HEK293 (cell line): ENCODE measurements around the gene SLC35F5.
A peak's percentile ranks its signal among the peaks of the same experiment; 100 is the strongest.

Source experiments
- EGR2 ChIP-seq: fragments of 450-650 bp; formaldehyde crosslinking; IDR thresholded peaks from 2 replicates; pipeline ENCODE4 v1.5.1; 2016; ENCODE audit warnings: low read depth, missing biosample characterization, missing genetic modification characterization
- GLIS1 ChIP-seq: fragments of 450-650 bp; formaldehyde crosslinking; IDR thresholded peaks from 2 replicates; pipeline ENCODE4 v1.5.1; 2016; ENCODE audit warnings: missing biosample characterization, missing genetic modification characterization
- HOXD13 ChIP-seq: sonication (generic); formaldehyde crosslinking; IDR thresholded peaks from 2 replicates; pipeline ENCODE4 v1.8.0; 2022; ENCODE audit warnings: missing genetic modification reagents, borderline replicate concordance
- MYNN ChIP-seq: fragments of 450-650 bp; formaldehyde crosslinking; IDR thresholded peaks from 2 replicates; pipeline ENCODE4 v1.5.1; 2016; ENCODE audit warnings: missing biosample characterization, missing genetic modification characterization, borderline replicate concordance
- OVOL3 ChIP-seq: fragments of 450-650 bp; formaldehyde crosslinking; IDR thresholded peaks from 2 replicates; pipeline ENCODE4 v1.5.1; 2016; ENCODE audit warnings: missing biosample characterization, missing genetic modification characterization
- PRDM1 ChIP-seq: fragments of 450-650 bp; formaldehyde crosslinking; IDR thresholded peaks from 2 replicates; pipeline ENCODE4; 2016; ENCODE audit warnings: missing biosample characterization, missing genetic modification characterization
- PRDM2 ChIP-seq: fragments of 450-650 bp; formaldehyde crosslinking; IDR thresholded peaks from 2 replicates; pipeline ENCODE4 v1.5.1; 2016; ENCODE audit warnings: missing biosample characterization, missing genetic modification characterization, borderline replicate concordance
- TRIM28 ChIP-seq: IDR thresholded peaks from 2 replicates; pipeline ENCODE4 v1.6.1; 2011; ENCODE audit warnings: low read length, control low read depth, borderline replicate concordance
- ZBTB1 ChIP-seq: fragments of 450-650 bp; formaldehyde crosslinking; IDR thresholded peaks from 2 replicates; pipeline ENCODE4 v1.5.1; 2016; ENCODE audit warnings: missing biosample characterization, missing genetic modification characterization
- ZFP69B ChIP-seq: fragments of 450-650 bp; formaldehyde crosslinking; IDR thresholded peaks from 2 replicates; pipeline ENCODE4 v1.5.1; 2016; ENCODE audit warnings: missing biosample characterization, missing genetic modification characterization
- ZNF133 ChIP-seq: fragments of 450-650 bp; formaldehyde crosslinking; IDR thresholded peaks from 2 replicates; pipeline ENCODE4 v1.5.1; 2016; ENCODE audit warnings: missing biosample characterization, missing genetic modification characterization
- ZNF140 ChIP-seq: fragments of 450-650 bp; formaldehyde crosslinking; IDR thresholded peaks from 2 replicates; pipeline ENCODE4 v1.5.1; 2016; ENCODE audit warnings: missing biosample characterization, missing genetic modification characterization
- ZNF146 ChIP-seq: fragments of 450-650 bp; formaldehyde crosslinking; IDR thresholded peaks from 2 replicates; pipeline ENCODE4 v1.5.1; 2016; ENCODE audit warnings: missing biosample characterization, missing genetic modification characterization
- ZNF16 ChIP-seq: fragments of 450-650 bp; formaldehyde crosslinking; IDR thresholded peaks from 2 replicates; pipeline ENCODE4 v1.5.1; 2016; ENCODE audit warnings: low read depth, missing biosample characterization, missing genetic modification characterization
- ZNF2 ChIP-seq: fragments of 450-650 bp; formaldehyde crosslinking; IDR thresholded peaks from 2 replicates; pipeline ENCODE4 v1.5.1; 2016; ENCODE audit warnings: missing biosample characterization, missing genetic modification characterization
- ZNF292 ChIP-seq: fragments of 450-650 bp; formaldehyde crosslinking; IDR thresholded peaks from 2 replicates; pipeline ENCODE4 v1.5.1; 2016; ENCODE audit warnings: low read depth, missing biosample characterization, missing genetic modification characterization, borderline replicate concordance
- ZNF394 ChIP-seq: fragments of 450-650 bp; formaldehyde crosslinking; IDR thresholded peaks from 2 replicates; pipeline ENCODE4 v1.5.1; 2016; ENCODE audit warnings: missing biosample characterization, missing genetic modification characterization, mild to moderate bottlenecking, moderate library complexity, borderline replicate concordance
- ZNF433 ChIP-seq: fragments of 450-650 bp; formaldehyde crosslinking; IDR thresholded peaks from 2 replicates; pipeline ENCODE4 v1.5.1; 2016; ENCODE audit warnings: missing biosample characterization, missing genetic modification characterization, low read depth
- ZNF521 ChIP-seq: fragments of 450-650 bp; formaldehyde crosslinking; IDR thresholded peaks from 2 replicates; pipeline ENCODE4 v1.5.1; 2017; ENCODE audit warnings: missing biosample characterization, mild to moderate bottlenecking, missing genetic modification characterization
- ZNF544 ChIP-seq: fragments of 450-650 bp; formaldehyde crosslinking; IDR thresholded peaks from 2 replicates; pipeline ENCODE4 v1.5.0; 2017; ENCODE audit warnings: missing biosample characterization, missing genetic modification characterization
- ZNF658 ChIP-seq: fragments of 450-650 bp; formaldehyde crosslinking; IDR thresholded peaks from 2 replicates; pipeline ENCODE4; 2016; ENCODE audit warnings: missing biosample characterization, missing genetic modification characterization
- ZNF701 ChIP-seq: fragments of 450-650 bp; formaldehyde crosslinking; IDR thresholded peaks from 2 replicates; pipeline ENCODE4 v1.5.1; 2016; ENCODE audit warnings: missing biosample characterization, missing genetic modification characterization
- ZNF830 ChIP-seq: fragments of 450-650 bp; IDR thresholded peaks from 2 replicates; pipeline ENCODE4 v1.5.0; 2018; ENCODE audit warnings: missing biosample characterization, missing genetic modification characterization, low read depth, mild to moderate bottlenecking, moderate library complexity
- ZSCAN16 ChIP-seq: fragments of 450-650 bp; formaldehyde crosslinking; IDR thresholded peaks from 2 replicates; pipeline ENCODE4 v1.5.1; 2016; ENCODE audit warnings: missing biosample characterization, missing genetic modification characterization
- ZSCAN5A ChIP-seq: fragments of 450-650 bp; formaldehyde crosslinking; IDR thresholded peaks from 2 replicates; pipeline ENCODE4 v1.5.1; 2016; ENCODE audit warnings: missing biosample characterization, missing genetic modification characterization
- TF ChIP-seq, protein P1 (sequence below): fragments of 450-650 bp; formaldehyde crosslinking; conservative IDR thresholded peaks from 2 replicates; pipeline ENCODE4 v1.5.1; 2016; ENCODE audit warnings: low read depth, missing biosample characterization, missing genetic modification characterization
- TF ChIP-seq, protein P2 (sequence below): fragments of 450-650 bp; formaldehyde crosslinking; IDR thresholded peaks from 2 replicates; pipeline ENCODE4 v1.5.1; 2016; ENCODE audit warnings: missing biosample characterization, missing genetic modification characterization

The SLC35F5 gene

GRCh38 chr2:113756355-113757137 is at the start of gene SLC35F5 (continued):
- TF ChIP-seq PRDM2 (no peak), ZNF394 (tag by site-specific recombination) (no peak; the same call in 1 of the 2 replicates), ZBTB1 (tag by site-specific recombination) (no peak), ZNF521 (tag by site-specific recombination) (no peak), ZNF140 (tag by site-specific recombination) (no peak), OVOL3 (tag by site-specific recombination) (no peak), ZSCAN16 (tag by site-specific recombination) (no peak), PRDM1 (tag by site-specific recombination) (peak; percentile 81), ZNF16 (tag by site-specific recombination) (no peak), ZNF830 (tag by site-specific recombination) (no peak), ZSCAN5A (tag by site-specific recombination) (0 out of 2 replicates have a peak, but pooled peaks have one; percentile 76), ZNF433 (tag by site-specific recombination) (no peak), ZNF146 (no peak), GLIS1 (no peak), TRIM28 (no peak), EGR2 (peak; percentile 59), ZNF658 (tag by site-specific recombination) (no peak), ZFP69B (tag by site-specific recombination) (no peak), ZNF544 (tag by site-specific recombination) (no peak), HOXD13 (CRISPR knock-in tag) (peak; percentile 62; the same call in 1 of the 2 replicates), MYNN (tag by site-specific recombination) (no peak), ZNF133 (tag by site-specific recombination) (no peak), ZNF701 (tag by site-specific recombination) (no peak), ZNF292 (tag by site-specific recombination) (no peak), ZNF2 (tag by site-specific recombination) (no peak; the same call in none of the 2 replicates)
- TF ChIP-seq, protein P1, sequence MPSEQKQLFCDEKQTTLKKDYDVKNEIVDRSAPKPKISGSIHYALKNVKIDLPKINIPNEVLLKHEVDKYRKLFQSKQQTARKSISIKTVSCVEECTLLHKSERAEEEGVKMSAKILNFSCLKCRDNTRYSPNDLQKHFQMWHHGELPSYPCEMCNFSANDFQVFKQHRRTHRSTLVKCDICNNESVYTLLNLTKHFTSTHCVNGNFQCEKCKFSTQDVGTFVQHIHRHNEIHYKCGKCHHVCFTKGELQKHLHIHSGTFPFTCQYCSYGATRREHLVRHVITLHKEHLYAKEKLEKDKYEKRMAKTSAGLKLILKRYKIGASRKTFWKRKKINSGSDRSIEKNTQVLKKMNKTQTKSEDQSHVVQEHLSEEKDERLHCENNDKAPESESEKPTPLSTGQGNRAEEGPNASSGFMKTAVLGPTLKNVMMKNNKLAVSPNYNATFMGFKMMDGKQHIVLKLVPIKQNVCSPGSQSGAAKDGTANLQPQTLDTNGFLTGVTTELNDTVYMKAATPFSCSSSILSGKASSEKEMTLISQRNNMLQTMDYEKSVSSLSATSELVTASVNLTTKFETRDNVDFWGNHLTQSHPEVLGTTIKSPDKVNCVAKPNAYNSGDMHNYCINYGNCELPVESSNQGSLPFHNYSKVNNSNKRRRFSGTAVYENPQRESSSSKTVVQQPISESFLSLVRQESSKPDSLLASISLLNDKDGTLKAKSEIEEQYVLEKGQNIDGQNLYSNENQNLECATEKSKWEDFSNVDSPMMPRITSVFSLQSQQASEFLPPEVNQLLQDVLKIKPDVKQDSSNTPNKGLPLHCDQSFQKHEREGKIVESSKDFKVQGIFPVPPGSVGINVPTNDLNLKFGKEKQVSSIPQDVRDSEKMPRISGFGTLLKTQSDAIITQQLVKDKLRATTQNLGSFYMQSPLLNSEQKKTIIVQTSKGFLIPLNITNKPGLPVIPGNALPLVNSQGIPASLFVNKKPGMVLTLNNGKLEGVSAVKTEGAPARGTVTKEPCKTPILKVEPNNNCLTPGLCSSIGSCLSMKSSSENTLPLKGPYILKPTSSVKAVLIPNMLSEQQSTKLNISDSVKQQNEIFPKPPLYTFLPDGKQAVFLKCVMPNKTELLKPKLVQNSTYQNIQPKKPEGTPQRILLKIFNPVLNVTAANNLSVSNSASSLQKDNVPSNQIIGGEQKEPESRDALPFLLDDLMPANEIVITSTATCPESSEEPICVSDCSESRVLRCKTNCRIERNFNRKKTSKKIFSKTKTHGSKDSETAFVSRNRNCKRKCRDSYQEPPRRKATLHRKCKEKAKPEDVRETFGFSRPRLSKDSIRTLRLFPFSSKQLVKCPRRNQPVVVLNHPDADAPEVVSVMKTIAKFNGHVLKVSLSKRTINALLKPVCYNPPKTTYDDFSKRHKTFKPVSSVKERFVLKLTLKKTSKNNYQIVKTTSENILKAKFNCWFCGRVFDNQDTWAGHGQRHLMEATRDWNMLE (tag by site-specific recombination), result no peak
- TF ChIP-seq, protein P2, sequence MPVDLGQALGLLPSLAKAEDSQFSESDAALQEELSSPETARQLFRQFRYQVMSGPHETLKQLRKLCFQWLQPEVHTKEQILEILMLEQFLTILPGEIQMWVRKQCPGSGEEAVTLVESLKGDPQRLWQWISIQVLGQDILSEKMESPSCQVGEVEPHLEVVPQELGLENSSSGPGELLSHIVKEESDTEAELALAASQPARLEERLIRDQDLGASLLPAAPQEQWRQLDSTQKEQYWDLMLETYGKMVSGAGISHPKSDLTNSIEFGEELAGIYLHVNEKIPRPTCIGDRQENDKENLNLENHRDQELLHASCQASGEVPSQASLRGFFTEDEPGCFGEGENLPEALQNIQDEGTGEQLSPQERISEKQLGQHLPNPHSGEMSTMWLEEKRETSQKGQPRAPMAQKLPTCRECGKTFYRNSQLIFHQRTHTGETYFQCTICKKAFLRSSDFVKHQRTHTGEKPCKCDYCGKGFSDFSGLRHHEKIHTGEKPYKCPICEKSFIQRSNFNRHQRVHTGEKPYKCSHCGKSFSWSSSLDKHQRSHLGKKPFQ (tag by site-specific recombination), result no peak
